GM19035 (cell line): ENCODE results near the gene CFAP90.

Experiments used
- ATAC-seq: cut with Tn5 transposase; IDR thresholded peaks from one replicate; pipeline ENCODE4 v1.9.1; 2021; ENCODE audit not compliant: unreplicated experiment

The CFAP90 gene

GRCh38 chr5:7784683-7785380 lies 66.1 kb downstream of the CFAP90 start:
- no peak for ATAC-seq

GRCh38 chr5:7781899-7782298 lies 69.0 kb downstream of the CFAP90 start:
- no peak for ATAC-seq
